ENCODE results near the gene SH3GL3.

DNA sequence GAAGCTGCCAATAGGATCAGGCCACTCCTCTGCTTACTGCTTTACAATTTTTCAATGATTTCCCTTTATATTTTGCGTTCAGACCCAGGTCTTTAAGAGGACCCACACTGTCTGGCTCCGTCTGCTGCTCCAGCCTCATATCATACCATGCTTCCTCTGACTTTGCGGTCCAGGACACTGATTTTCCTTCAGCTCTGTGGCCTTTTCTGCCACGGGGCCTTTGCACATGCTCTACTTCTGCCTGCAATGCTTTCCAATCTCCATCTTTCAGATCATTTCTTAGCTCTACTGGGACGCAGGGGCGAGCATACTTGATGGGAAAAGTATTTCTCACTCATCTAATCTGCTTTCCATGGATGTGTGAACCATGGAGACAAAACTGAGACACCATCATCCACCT is 23.0 kb upstream of the SH3GL3 start:
- TF ChIP-seq, protein P1, sequence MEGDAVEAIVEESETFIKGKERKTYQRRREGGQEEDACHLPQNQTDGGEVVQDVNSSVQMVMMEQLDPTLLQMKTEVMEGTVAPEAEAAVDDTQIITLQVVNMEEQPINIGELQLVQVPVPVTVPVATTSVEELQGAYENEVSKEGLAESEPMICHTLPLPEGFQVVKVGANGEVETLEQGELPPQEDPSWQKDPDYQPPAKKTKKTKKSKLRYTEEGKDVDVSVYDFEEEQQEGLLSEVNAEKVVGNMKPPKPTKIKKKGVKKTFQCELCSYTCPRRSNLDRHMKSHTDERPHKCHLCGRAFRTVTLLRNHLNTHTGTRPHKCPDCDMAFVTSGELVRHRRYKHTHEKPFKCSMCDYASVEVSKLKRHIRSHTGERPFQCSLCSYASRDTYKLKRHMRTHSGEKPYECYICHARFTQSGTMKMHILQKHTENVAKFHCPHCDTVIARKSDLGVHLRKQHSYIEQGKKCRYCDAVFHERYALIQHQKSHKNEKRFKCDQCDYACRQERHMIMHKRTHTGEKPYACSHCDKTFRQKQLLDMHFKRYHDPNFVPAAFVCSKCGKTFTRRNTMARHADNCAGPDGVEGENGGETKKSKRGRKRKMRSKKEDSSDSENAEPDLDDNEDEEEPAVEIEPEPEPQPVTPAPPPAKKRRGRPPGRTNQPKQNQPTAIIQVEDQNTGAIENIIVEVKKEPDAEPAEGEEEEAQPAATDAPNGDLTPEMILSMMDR (conservative IDR thresholded peaks at IDR 0.05; ENCODE audit: low read length), result no peak
- no peak for TF ChIP-seq EZH2phosphoT487 (IDR thresholded peaks at IDR 0.05; ENCODE audit: borderline replicate concordance, low read depth, low read length)

Measured in OCI-LY7 (cell line).